GM18951 (cell line): ENCODE results near the gene NR3C1.

Experiments
- POLR2A ChIP-seq: IDR thresholded peaks from 4 replicates; pipeline ENCODE4 v1.6.1; 2011; ENCODE audit warnings: mild to moderate bottlenecking; ENCODE audit not compliant: insufficient read length, insufficient read depth; ENCODE audit errors: extremely low read depth
- in situ Hi-C: fragments of 300-500 bp; cut with MboI; formaldehyde crosslinking; loops from one replicate; pipeline ENCODE4 v1.12.0; 2022; ENCODE audit warnings: low sequenced_read_pairs, mixed read lengths, inconsistent platforms; ENCODE audit not compliant: unreplicated experiment

NR3C1 gene

DNA sequence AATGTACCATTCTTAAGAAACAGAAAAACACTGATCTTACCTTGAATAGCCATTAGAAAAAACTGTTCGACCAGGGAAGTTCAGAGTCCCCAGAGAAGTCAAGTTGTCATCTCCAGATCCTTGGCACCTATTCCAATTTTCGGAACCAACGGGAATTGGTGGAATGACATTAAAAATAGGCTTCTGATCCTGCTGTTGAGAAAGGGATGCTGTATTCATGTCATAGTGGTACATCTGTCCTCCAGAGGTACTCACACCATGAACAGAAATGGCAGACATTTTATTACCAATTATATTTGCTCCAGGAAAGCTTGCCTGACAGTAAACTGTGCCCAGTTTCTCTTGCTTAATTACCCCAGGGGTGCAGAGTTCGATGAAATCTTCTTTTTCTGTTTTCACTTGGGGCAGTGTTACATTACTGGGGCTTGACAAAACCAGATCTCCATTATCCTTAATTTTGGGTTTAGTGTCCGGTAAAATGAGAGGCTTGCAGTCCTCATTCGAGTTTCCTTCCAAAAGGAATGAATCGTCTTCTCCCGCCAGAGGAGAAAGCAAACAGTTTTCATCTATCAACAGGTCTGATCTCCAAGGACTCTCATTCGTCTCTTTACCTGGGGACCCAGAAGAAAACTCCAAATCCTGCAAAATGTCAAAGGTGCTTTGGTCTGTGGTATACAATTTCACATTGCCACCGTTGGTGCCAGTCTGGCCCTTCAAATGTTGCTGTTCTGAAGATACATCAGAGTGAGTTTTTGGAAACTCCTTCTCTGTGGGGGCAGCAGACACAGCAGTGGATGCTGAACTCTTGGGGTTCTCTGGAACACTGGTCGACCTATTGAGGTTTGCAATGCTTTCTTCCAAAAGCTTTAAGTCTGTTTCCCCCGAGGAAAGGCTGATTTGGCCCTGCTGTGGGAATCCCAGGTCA, 3.6 kb downstream of the NR3C1 start:
- TF ChIP-seq POLR2A: no peak
- in situ Hi-C loops: loop anchor here (10.0 kb wide), 1 partner anchor 385 kb away; no protein-coding TSS in a partner anchor

DNA sequence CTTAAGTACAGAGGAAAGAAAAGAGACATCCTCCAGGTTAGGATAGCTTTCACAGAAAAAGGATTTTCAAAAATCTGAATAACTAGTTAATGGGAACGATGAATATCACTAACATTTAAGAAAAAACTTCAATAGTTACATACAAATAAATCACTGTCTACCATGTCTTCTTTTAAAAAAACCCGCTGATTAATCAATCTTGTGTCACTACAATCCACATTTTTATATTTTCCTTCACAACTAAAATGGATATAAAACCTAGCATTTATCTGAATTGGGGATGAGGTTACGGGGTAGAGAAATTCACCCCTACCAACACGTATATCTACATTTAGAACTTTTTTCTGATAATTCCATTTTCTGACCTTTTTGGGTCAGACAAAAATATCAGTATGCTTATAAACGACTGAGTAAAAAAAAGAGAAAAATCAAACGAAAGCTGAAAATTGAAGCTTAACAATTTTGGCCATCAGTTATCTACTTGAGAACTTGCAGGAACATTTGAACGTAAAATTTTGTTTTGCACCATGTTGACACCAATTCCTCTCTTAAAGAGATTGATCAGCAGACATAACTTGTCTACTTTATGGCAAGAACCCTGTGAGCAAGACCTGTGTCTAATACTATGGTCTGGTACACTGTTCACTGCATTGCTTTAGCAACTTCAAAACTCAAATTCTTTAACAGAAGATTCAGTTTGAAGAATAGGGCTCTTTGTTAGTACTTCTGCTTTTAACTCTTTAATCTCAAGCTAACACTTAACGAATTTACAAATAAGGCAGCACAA, 4.8 kb downstream of the NR3C1 start:
- no peak for TF ChIP-seq POLR2A
- in situ Hi-C loops: loop anchor here (10.0 kb wide), 1 partner anchor 384 kb away; no protein-coding TSS in a partner anchor

DNA sequence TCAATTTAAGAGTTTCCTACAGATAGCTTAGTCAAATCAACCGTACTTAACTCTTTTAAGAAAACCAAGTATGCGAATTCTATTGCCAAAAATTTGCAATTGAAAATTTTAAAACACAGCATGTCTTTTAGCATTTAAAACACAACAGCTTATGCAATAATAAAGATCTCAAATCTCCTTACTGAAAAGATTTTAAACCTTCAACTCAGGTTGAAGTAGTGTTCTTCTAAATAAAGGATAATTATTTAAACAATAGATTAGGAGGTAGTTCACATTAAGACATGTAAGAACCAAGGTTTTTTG, 5.5 kb downstream of the NR3C1 start:
- in situ Hi-C loops: loop anchor here (10.0 kb wide), 1 partner anchor 383 kb away; no protein-coding TSS in a partner anchor
- TF ChIP-seq POLR2A: no peak

DNA sequence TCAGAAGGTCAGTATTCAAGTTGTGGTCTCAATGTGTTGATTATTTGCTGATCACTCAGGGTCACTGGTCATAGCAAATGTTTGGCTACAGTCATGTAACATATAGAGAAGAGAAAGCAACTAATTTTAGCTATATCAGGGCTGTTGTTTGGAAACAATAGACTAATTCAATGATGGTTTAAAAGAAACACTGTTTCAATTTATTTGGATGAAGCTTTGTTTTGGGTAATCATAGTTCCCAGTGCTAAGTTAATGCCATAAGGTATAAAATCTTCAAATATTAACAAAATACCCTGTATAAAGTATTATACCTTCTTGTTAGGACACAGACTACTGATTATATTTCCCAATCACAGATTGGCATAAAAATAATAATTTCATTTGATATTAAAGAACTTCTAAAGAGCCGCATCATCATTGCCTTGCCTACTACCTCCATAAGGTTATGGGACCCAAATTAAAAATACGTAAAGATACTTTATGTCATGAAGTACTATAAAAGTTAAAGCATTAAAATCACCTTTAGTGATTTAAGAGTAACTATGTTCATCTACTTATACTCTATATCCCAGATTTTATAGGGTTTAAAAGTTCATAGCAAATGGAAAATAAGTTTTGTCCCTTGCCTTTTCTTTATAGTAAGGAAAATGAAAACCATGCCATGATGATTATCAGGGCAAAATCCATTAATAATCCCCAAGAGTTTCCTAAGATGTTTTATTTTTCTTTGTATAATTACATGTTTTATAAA, 6.0 kb downstream of the NR3C1 start:
- in situ Hi-C loops: loop anchor here (10.0 kb wide), 1 partner anchor 383 kb away; no protein-coding TSS in a partner anchor
- no peak for TF ChIP-seq POLR2A

DNA sequence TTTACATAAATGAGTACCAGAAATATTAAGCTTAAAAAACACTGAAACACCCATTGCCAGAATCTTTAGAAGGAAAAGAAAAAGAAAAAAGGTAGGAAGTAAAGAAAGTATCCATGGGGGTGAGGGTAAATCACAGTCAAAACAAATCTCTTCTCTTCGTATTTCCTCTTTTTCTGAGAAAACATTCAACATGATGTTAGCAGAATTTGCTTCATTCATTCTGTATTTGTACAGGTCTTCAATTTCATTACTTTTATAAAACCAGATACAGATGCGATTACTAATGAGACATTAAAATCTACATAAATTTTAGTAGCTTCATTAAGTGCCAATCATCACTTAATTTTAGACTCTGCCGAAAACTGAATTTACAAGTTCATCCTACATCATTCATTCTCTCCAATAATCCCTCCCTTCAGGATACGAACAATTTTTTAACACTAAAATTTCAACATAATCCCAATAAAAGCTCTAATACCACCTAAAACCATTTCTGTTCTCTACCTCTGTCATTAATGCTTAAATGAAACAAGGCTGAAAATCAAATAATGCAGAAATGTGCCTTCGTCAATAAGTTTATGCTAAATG, 7.0 kb downstream of the NR3C1 start:
- in situ Hi-C loops: loop anchor here (10.0 kb wide), 1 partner anchor 382 kb away; no protein-coding TSS in a partner anchor
- TF ChIP-seq POLR2A: no peak

DNA sequence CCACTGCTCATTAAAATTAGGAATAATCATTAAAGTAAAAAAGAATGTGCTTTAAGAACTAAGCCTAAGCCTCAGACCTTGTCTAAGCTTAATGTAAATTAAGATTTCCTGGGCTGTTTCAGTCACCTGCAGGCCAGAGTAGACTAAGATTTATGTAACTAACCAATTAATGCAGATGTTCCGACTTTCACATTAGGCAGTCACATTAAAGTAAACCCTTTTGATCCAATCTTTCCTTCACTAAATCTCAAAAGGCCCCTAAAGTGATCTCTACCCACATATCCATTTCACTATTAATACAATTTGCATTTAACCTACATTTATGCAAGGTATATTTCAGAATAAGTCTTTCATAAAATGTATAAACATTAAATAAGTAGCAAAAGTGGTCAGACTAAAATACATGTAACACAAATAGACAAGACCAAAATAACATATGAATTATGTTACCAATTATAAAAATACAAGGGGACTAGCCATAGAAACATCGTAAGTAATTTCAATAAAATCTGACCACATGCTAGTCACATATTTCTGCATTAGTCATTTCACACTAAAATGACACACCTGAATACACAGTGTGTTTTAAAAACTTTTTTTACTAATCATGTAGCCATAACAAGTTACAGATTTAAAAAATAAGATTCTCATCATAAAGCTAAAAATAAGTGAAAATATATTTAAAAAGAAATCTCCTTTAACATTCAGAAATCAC, 7.7 kb downstream of the NR3C1 start:
- TF ChIP-seq POLR2A: no peak
- in situ Hi-C loops: loop anchor here (10.0 kb wide), 1 partner anchor 381 kb away; no protein-coding TSS in a partner anchor

DNA sequence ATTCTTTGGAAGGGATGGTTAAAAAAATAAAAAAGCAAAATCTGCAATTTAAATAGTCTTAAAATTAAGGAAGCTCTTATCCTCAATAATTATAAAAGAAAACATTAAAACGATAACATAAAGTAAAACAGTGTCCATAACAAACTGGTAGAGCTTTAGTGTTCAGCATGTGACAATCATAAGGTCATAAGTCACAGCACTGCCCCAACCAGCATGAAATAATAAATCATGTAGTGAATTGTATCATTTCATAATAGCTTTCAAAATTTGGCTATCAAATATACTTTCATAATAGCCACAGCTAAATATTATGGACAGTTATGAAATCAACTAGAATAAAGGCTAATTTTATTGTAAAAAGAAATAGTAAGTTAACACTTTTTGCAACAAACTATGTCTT, 10.0 kb downstream of the NR3C1 start:
- in situ Hi-C loops: loop anchor here (10.0 kb wide), 1 partner anchor 379 kb away; no protein-coding TSS in a partner anchor
- no peak for TF ChIP-seq POLR2A

DNA sequence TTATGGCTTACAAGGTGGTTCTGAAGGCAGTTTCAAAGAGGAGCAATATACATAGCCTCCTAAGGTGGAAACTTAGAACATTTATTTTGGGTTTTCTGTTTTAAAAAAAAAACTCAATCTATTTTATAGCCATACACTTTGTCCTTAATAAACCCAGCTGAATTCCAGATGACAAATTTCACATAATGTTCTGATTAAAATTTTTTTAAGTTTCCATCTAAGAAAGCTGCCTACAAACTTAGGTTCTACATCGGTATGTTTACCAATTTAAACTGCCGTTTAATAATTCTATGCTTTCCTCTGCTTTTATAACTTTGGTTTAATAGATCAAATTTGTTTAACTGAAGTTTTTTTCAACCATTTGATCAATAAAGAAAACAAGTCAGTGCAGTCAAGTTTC, 12.5 kb downstream of the NR3C1 start:
- in situ Hi-C loops: loop anchor here (10.0 kb wide), 1 partner anchor 376 kb away; no protein-coding TSS in a partner anchor
- TF ChIP-seq POLR2A: no peak

DNA sequence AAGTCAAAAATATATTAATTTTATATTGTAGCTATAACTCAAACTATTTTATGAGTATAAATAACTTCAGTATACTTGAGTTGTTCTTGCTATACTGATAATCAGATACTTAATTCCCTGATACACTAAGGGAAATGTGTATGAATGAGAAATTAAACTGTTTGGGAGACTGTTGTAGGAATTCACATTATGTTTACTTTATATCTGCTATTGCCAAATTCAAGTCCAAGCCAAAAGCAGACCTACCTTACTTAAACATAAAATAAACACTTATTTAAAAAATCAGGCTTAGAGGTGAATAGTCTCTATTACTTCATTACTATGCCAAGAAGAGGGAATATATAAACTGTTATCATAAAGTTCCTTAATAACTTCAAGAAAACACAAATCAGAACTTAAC, 13.2 kb downstream of the NR3C1 start:
- no peak for TF ChIP-seq POLR2A
- in situ Hi-C loops: loop anchor here (10.0 kb wide), 1 partner anchor 375 kb away; no protein-coding TSS in a partner anchor

DNA sequence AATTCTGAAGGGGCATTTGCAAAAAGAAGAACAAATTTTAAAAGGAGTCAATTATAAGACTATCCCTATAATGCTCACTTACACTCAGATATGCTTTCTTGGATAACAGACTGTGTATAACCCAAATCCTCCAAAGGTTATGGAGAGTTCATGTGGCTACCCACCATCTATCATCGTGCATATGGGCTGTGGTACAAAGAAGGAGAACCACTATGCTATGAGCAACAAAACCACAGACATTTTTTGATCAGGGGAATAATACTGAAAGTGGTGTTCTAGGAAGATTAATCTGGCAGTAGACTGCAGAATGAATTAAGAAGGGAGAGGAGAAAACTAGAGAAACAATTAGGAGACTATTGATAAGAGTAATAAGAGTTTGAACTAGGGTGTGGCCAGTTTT, 16.8 kb downstream of the NR3C1 start:
- in situ Hi-C loops: loop anchor here (10.0 kb wide), 1 partner anchor 162 kb away; no protein-coding TSS in a partner anchor

DNA sequence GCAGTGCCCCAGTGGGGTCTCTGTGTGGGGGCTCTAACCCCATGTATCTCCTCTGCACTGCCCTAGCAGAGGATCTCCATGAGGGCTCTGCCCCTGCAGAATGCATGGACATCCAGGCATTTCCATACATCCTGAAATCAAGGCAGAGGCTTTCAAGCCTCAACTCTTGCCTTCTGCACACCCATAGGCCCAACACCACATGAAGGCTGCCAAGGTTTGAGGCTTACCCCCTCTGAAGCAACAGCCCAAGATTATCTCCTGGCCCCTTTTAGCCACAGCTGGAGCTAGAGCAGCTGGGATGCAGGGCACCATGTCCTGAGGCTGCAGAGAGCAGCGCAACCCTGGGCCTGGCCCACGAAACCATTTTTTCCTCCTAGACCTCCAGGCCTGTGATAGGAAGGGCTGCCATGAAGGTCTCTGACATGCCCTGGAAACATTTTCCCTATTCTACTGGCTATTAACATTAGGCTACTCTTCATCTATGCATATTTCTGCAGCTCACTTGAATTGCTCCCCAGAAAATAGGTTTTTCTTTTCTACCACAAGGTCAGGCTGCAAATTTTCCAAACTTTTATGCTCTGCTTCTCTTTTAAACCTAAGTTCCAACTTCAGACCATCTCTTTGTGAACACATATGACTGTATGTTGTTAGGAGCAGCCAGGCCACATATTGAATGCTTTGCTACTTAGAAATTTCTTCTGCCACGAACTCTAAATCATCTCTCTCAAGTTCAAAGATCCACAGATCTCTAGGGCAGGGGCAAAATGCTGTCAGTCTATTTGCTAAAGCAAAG, 18.4 kb downstream of the NR3C1 start:
- TF ChIP-seq POLR2A: no peak
- in situ Hi-C loops: loop anchor here (10.0 kb wide), 1 partner anchor 160 kb away; no protein-coding TSS in a partner anchor

More for the DNA sequence above, 16.8 kb downstream of the NR3C1 start:
- TF ChIP-seq POLR2A: no peak
